Right renal cortex interstitium (tissue), 3 donors: ENCODE results near the gene ARHGAP18. TPM values are rescaled to one million over a fixed set of nuclear protein-coding genes. Genes with fewer than 3 reads are reported as not detected.

Experiments used
- DNase-seq, 3 donors: peaks; one replicate each; pipeline ENCODE4 v3.0.0-alpha.2; 2013; ENCODE audit warnings: low read depth in 3 of 3, low spot score in 2 of 3
- polyA plus RNA-seq, 3 donors: library from polyadenylated mRNA; unstranded; fragments of 120-200 nt; gene quantifications; one replicate each; pipeline ENCODE4 v1.2.1, GENCODE V29; 2013; ENCODE audit not compliant: insufficient read length in 3 of 3

Gene ARHGAP18
- 10 to 100 TPM; 36.1 to 37.3 (median 36.9) TPM for polyA plus RNA-seq

- DNase-seq: peak; percentile 66 to 81 (median 79)
Measured at GRCh38 chr6:129709769-129710449, at the start of gene ARHGAP18. Gene ARHGAP18, minus strand, starts transcription at chr6:129710177. Its CDS starts 41 bp downstream, at chr6:129710136.

GRCh38 chr6:129755787-129756186 is 45.8 kb upstream of the ARHGAP18 start:
- DNase-seq: no peak

DNA sequence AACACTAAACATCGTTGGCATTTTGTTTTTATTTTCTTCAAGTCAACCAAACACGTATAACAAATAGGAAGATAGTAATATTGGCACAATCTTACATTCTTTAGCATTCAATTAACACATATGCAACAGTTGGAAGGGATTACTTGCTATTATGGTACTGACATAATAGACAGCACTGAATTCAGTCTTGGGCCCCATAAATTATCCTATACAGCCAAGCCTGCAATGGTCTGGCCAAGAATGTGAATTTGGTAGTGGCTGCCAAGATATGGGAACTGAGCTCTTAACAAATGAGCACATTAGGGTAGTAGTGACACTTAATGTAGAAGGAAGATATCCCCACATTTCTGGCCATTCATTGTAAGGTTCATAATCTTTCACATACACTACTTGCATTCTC is 44.8 kb upstream of the ARHGAP18 start:
- no peak for DNase-seq

GRCh38 chr6:129753422-129753821 is 43.4 kb upstream of the ARHGAP18 start:
- no peak for DNase-seq

GRCh38 chr6:129751384-129751783 is 41.4 kb upstream of the ARHGAP18 start:
- DNase-seq: no peak

GRCh38 chr6:129750360-129750759 is 40.4 kb upstream of the ARHGAP18 start:
- DNase-seq: no peak

GRCh38 chr6:129749749-129750120 is 39.8 kb upstream of the ARHGAP18 start:
- DNase-seq: no peak

- no peak for DNase-seq
Measured at GRCh38 chr6:129748901-129749748, 39.1 kb upstream of the ARHGAP18 start.

DNA sequence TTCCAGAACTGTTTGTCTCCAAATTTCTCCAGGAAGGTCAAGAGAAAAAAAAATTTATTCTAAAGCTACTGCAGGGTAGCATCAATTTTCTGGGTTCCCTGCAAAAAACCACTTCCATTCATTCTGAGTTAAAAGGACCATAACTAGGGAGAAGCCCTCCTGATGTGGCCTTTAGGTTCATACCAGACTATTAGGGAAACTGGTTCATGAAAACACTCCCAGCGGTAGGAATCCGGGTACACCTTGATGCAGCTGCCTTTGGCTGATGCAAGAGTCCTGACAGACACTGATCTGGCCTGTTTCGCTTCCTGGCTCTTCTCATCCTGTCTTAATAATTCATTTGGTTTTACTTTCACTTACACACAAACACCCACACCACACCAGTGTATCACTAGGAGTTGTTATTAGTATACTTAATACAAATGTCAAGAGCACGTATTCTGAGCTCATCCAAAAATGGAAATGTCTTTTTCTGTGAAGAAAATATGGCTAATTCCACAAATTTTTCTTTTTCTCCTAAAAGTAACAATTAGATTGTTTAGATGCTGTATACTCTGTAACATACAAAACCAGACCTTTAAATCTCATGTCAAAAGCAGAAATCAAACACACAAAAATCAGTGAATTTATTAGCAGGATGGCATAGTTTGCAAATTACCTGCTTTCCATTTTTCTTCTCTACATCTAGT is 38.4 kb upstream of the ARHGAP18 start:
- DNase-seq: no peak

DNA sequence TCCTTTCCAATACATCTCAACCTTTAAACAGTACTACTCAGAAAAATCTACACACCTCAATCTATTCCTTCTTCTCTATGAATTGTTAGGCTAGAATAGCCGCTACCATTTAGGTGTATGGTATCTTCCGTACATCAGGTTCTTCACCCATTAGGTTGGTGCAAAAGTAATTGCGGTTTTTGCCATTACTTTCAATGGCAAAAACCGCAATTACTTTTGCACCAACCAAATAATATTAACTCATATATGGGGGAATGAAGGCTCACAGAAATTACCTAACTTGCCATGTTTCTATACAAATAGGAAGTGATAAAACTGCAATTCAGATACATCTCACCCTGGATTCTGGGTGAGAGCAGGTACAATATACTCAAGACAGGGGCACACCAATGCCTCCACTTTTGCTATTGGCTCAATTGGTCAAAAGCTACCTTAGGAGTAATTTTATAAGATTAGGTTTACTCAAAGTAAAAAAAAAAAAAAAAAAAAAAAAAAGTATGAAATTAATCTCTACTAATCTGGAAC is 37.7 kb upstream of the ARHGAP18 start:
- DNase-seq: no peak

DNA sequence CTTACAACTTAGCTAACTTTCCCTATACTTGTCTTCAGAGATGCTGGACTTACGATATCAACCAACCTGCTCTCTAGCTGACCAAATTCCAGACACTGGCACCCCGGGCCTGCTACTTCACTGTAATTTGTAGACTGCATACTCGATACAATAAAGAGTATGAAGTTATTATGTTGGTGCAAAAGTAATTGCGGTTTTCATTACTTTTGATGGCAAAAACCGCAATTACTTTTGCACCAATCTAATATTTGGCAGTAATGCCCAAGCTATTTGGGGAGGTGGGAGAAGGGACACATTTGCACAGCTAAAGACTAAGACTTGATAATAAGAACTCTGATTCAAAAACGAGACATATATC is 34.9 kb upstream of the ARHGAP18 start:
- no peak for DNase-seq

GRCh38 chr6:129744201-129744879 is 34.4 kb upstream of the ARHGAP18 start:
- no peak for DNase-seq

DNA sequence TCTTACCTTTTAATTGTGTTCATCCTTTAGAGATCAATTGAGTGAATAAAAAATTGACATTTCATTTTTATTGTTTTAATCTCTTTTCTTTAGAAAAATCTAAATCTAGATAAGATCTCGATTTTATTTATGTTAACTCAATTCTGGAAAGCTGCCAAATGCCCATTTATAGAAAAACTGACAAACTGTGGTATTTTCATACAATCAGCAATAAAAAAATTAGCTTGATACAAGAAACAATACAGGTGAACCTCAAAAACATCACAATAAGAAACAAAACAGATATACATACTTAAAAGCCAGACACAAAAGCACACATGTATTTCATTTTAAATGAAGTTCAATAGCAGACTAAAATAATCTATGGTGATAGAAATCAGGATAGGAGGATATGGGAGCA is 30.0 kb upstream of the ARHGAP18 start:
- DNase-seq: no peak

DNA sequence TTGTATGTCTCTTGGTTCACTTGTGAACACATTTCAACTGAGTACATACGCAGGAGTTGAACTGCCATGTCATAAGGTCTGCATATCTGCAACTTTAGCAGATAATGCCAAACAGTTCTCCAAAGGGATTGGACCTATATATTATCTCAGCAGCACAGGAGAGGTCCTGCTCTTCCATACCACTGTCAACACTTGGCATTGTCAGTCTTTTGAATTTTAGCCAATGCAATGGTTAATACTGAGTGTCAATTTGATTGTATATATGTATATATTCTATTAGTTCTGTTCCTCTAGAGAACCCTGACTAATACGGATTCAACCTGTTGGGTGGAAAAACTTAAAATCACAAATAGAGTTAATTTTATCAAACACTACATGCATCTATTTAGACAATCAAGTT is 26.1 kb upstream of the ARHGAP18 start:
- DNase-seq: no peak

DNA sequence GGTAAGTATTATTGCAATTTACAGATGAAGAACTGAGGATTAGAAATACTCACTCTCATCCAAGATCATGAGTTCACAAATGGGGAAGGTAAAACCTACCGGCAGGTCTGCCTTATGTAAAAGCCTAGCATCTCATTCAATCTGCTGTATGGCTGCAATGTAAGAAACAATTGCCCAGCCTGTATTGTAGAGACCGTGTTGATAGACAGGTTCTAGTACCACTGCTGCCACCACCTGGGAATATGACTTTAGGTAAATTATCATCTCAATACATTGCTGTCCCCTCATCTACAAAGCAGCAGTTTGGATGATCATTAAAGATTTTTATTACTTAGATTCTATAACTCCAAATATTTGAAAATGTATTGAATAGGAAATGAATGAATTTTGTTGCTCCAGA is 23.3 kb upstream of the ARHGAP18 start:
- DNase-seq: no peak

DNA sequence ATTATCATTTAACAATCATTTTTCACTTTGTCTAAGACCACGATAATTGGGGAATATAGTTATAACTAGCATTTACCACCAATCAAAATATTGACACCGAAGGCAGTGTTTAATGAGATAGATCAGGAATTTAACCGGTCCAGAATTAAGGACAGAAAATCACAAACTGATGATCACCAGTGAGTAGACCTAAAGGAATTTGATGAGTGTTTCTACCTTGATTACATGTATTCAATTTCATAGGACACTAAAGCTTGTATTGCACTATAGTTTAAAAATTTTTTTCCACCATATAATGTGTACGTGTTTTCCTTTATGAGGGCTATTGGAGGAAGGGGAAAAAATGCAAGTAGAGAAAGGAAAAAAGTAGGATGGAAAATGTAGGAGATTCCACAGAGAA is 22.6 kb upstream of the ARHGAP18 start:
- DNase-seq: no peak

DNA sequence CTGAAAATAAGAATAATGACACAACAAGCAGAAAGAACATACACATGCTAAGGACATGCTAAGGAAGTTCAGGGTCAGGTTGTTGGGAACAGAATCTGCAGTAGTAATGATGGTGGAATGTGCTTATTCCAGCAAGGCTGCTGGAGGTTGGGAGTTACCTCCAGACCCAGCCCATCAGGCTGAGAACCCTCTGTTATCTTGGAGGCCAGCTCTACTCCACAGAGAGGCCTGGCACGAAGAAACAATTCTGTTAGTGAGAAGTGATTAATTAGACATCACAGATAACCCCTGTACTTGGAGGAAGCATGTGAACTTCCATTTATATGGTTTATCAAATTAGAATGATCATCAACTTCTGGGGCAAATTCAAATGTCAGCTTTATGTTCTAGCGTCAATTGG is 22.1 kb upstream of the ARHGAP18 start:
- DNase-seq: no peak

- DNase-seq: no peak
Measured at GRCh38 chr6:129731428-129731827, 21.5 kb upstream of the ARHGAP18 start.

GRCh38 chr6:129730477-129731165 is 20.6 kb upstream of the ARHGAP18 start:
- no peak for DNase-seq

DNA sequence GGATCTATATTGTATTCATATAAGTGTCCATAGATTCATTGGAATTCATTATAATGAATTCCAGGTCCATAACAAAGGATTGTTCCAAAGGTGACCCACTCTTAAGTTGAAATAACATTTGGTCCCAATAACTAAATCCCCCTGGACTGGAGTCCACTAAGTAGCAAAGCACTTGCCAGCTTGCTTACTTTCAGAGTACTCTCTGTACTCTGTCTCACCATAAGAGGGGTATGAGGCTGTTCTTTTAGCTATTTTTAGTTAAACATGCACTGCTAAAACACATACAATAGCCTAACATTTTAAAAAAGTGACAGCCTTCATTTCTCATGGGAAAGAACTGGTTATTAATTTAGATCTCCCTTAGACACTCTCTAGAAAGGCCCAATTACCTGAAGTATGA is 16.7 kb upstream of the ARHGAP18 start:
- DNase-seq: no peak
